GM12865 (cell line): Measurements from ENCODE around the gene RHOF.
"Not testable (repeated sequence)": the region's sequence is repeated elsewhere in the genome, so short reads cannot be mapped to it uniquely, and the experiment has no call there.

Source experiments
- DNase-seq: peaks from one replicate; pipeline ENCODE4 v3.0.0; 2010; ENCODE audit warnings: low read depth
- H3K4me3 ChIP-seq: 2 replicates; pipeline ENCODE4 v1.5.1; 2011; ENCODE audit warnings: mild to moderate bottlenecking, low read depth, low read length, control low read depth
- TF ChIP-seq, protein P1 (sequence below): IDR thresholded peaks from 2 replicates; pipeline ENCODE4 v1.5.1; 2011; ENCODE audit warnings: low read length, control low read depth, low read depth, inconsistent platforms; ENCODE audit not compliant: insufficient read depth; ENCODE audit errors: missing control alignments

Gene RHOF

DNA sequence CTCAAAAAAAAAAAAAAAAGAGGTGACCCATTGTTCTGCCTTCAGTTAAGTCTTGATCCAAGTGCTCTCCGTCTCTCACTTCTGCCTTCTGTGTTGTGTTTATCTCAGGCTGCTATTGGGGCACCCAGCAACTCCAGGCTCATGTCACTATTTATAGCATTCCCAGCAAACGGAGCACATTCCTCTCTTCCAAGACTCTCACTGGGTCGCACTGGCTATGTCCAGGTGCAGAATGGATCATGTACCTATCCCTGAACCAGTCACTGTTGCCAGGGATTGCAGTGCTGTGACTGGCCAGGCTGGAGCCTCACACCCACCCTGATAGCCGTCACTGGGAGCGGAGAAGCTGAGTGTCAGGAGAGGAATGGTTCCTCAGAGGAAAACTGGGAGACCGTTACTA, 31.2 kb downstream of the RHOF start:
- no peak for DNase-seq
- H3K4me3 ChIP-seq = no peak overlapping the region
- TF ChIP-seq, protein P1, sequence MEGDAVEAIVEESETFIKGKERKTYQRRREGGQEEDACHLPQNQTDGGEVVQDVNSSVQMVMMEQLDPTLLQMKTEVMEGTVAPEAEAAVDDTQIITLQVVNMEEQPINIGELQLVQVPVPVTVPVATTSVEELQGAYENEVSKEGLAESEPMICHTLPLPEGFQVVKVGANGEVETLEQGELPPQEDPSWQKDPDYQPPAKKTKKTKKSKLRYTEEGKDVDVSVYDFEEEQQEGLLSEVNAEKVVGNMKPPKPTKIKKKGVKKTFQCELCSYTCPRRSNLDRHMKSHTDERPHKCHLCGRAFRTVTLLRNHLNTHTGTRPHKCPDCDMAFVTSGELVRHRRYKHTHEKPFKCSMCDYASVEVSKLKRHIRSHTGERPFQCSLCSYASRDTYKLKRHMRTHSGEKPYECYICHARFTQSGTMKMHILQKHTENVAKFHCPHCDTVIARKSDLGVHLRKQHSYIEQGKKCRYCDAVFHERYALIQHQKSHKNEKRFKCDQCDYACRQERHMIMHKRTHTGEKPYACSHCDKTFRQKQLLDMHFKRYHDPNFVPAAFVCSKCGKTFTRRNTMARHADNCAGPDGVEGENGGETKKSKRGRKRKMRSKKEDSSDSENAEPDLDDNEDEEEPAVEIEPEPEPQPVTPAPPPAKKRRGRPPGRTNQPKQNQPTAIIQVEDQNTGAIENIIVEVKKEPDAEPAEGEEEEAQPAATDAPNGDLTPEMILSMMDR = no peak

DNA sequence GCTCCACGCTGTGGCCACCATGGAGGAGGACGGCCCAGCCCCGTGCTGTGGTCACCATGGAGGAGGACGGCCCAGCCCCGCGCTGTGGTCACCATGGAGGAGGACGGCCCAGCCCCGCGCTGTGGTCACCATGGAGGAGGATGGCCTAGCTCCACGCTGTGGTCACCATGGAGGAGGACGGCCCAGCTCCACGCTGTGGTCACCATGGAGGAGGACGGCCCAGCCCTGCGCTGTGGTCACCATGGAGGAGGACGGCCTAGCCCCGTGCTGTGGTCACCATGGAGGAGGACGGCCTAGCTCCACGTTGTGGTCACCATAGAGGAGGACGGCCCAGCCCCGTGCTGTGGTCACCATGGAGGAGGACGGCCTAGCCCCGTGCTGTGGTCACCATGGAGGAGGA, 35.0 kb downstream of the RHOF start:
- not testable (repeated sequence) for DNase-seq, H3K4me3 ChIP-seq

DNA sequence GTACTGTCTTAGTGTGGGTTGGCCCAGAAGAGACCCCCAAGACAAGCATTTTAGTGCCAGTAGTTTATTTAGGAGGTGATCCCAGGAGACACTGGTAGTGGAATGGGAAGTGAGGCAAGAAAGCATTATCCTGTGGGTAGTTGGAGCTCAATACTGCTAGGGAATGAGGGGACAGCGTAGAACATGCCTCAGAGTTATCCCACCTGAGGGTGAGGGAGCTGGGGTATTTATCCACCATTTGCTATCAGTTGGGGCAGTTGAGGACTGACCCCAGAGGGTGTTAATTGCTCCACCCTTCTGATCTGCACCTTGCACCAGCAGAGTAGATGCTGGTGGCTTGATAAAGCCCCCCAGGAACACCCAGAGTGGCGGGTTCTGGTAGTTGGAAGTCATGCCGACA, 37.9 kb downstream of the RHOF start:
- no peak for DNase-seq
- H3K4me3 ChIP-seq = no peak overlapping the region
- TF ChIP-seq, protein P1 = no peak

DNA sequence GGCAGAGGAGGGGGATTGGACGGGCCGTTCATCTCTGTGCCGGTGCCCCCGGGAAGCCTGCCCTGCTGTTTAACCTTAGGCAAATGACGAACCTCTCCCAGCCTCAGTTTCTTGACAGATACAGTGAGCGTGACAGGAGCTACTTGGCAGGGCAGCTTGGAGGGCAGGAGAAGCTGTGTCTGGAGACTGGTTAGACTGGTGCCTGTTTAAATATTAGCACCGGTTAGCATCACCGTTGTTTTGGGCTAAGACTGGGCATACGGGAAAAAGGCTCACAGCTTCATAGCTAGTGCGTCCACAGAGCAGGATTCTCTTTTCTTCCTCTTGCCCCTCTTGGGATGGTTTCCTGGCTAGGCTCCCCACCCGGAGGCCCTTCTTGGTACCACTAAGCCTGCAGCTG, 38.7 kb downstream of the RHOF start:
- H3K4me3 ChIP-seq = no peak overlapping the region
- TF ChIP-seq, protein P1 = no peak
- no peak for DNase-seq

DNA sequence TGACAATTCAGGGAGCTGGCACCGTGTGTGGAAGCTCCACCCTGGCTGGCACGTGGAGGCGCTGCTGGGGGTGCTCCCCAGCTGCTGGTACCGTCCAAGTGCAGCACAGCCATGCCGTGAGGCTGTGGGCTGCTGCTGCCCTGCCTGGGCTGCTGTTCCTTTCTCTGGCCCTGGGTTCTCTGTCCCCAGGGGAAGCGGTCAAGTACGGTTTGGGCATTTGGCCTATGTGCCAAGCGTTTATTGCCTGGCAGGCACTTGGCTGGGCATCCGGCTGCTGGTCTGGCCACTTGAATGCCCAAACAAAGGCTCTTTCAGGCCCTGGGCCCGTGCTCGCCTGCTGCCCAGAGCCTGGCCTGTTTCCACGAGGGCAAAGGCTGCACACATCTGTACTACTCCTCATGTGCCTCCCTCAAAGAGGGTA, 39.6 kb downstream of the RHOF start:
- DNase-seq = no peak
- no peak overlapping the region for H3K4me3 ChIP-seq
- TF ChIP-seq, protein P1 = no peak

DNA sequence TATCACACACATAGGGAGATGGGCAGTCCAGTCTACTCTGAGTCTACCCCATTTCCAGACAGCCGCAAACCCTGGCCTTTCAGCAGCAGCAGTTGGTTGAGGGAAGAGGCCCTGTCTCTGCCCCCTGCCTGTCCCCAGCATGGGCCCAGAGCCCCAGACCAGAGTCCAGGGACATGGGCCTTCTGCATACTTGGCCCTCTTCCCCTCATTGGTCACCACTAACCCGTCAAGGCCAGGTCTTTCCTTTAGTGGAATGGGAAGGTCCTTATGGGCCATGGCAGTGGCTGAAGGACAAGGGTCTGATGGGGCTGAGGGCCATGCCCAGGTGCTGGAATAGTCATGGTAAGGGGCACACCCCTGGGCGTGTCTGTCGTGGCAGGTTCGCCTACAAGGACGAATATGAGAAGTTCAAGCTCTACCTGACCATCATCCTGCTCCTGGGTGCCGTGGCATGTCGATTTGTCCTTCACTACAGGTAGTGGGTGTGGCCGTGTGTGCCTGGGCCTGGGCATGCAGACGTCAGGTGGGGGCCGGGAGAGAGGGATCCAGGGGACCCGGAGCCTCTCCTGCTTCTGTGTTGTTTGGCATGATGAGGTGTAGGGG, 41.6 kb downstream of the RHOF start:
- DNase-seq = no peak
- TF ChIP-seq, protein P1 = no peak
- H3K4me3 ChIP-seq = no peak overlapping the region

DNA sequence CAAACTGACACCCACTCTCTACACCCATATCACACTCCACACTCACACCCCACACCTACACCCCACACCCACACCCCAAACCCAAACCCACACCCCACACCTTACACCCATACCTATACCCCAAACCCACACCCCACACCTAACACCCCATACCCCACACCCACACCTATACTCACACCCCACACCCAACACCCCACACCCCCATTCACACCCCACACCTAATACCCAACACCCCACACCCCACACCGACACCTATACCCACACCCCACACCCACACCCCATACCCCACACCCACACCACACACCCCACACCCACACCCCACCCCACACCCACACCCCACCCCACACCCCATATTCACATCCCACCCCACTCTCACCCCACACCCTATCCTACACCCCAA, 42.5 kb downstream of the RHOF start:
- H3K4me3 ChIP-seq = no peak overlapping the region
- TF ChIP-seq, protein P1 = no peak
- no peak for DNase-seq
